HG03060 (cell line): ENCODE measurements around the gene CAMTA1.

Source experiments
- ATAC-seq: cut with Tn5 transposase; IDR thresholded peaks from one replicate; pipeline ENCODE4 v1.9.1; 2021; ENCODE audit warnings: low read depth, moderate number of reproducible peaks; ENCODE audit not compliant: unreplicated experiment

CAMTA1 gene

DNA sequence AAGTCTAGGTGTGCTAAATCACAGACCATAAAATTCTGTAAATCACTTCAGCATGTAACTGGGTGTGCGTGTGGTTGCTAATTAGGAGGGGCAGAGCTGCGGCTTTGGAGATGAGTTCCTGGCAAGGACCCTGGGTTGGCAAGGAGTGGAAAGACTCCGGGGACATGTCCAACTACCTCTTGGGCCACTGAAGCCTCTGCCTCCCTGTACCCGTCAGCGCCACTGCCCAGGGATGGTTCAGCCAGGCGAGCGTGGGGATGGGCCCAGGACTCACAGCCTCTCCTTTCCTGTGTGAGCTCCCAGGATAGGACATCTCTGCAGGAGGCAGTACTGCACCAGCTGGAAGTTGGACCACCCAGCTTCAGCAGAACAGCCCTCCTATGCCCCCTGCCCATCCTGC, 599.4 kb downstream of the CAMTA1 start:
- no peak for ATAC-seq

DNA sequence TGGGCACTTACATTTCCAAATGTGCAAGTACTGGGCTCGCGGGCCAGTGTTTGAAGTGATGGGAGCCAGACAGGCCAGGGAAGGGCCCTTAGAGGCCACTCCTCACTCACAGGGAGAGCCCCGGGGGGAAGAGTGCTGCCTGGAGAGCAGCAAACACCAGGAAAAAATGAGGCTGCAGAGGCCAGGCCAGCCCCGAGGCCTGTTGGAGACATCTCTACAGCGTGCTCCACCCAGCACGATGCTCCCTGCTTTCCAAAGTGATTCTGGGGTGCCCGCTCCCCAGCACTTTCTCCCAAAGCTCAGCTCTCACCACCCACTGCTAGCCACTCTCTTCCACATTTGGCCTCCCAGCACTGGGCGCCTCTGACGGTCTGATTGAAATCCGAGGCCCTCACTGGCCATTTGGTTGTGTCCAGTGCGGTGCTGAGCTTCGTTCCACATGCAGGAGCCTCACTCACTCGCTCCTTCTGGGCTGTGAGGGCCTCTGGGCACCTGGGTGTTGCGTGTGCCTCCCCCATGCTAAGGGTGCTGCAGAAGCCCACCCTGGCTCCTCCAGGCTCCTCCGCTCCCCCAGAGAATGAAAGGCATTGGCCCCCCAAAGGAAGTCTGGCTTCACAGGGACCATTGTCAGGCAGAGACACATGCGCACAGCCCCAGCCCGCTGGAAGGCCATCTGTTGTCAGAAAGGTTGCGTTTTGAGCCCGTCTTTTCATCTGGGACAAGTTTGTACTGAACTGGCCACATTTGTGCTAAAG, 600.4 kb downstream of the CAMTA1 start:
- no peak for ATAC-seq

DNA sequence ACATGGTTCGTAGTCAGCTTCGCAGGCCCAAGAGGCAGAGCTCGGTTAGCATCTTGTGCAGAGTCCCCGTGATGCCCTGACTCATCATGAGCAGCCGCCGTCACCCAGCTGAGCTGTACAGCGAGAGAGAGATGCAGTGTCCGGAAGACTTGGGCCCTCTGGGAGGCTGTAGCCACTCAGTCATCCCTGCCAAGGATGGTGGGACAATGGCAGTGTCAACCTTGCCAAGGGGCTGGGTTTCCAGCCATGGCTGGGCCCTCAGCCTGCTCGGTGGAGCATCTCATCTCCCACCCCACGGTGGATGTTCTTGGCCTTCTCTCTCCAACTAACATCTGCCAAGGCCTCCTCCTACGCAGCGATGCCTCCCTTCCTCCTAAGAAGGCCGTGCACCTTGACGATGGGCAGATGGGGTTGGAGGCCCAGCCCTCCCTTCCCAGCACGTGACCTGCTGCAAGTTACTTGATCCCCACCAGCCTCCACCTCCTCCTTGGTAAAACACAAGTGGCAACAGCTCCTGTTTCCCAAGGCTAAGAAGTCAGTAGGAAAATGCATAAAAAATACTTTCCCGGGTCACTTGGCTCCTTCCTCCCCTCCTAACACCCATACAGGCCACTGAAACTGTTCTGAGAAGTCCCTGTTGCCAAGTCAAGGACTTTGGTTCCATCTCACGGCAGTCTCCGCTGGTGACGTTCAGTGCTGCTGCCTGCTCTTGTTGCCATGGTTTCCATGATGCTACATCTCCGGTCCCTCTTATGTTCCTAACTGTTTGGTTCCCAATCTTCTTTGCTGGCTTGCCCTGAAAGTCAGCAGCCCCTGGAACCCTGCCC, 601.2 kb downstream of the CAMTA1 start:
- ATAC-seq = no peak

DNA sequence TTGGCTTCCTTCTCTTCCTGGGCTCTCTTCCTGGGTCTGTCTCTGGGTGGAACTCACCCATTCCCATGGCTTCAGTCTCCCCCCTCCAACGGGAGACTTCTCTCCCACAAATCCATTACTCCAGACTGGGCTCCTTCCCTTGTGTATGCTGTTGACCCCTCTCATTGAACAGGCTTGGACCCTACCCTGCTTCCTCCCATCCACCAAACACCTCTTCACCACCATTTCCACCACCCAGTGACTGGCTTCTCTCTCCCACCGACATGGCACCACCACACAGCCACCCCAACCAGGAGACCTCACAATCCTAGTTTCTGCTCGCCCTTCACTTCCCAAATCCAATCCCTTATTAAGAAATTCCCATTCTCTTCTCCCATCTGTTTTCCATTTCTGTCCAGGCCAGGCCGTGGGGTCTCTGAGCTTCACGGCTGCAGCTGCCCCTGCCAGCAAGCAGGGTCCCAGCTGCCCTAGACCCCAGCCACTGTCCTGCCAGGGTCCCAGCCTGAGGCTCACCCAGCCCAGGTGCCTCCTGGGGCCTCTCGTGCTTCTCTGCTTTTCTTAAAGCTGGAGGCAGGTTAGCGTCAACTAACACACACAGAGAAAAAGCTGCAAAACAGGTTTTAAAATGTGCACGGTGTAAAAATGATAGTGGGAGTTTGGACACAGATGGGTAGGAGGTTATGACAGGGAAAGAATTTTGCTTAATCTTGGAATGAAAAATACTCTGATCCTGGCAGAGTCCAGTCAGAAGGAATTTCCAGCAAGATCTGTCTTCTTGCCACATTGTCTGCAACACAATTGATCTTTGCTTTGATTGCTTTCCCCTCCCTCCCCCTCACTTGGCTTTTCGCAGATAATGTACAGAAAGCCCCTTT, 602.0 kb downstream of the CAMTA1 start:
- ATAC-seq = no peak

DNA sequence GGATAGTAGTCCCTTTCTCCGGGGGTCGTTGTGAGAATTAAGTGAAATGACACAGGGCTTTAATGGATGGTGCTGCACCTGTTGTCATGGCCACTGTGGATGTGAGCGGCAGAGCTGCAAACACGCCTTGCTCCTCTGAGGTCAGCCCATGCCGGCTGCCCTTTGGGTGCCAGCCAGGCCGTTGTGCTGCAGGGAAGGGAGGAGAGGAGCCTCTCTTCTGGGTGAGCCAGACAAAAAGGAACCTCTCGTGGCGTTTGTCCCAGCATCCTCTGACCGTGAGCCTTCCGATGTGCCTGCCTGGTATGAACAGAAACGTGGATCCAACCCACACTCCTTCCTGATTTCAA, 602.9 kb downstream of the CAMTA1 start:
- ATAC-seq = no peak

DNA sequence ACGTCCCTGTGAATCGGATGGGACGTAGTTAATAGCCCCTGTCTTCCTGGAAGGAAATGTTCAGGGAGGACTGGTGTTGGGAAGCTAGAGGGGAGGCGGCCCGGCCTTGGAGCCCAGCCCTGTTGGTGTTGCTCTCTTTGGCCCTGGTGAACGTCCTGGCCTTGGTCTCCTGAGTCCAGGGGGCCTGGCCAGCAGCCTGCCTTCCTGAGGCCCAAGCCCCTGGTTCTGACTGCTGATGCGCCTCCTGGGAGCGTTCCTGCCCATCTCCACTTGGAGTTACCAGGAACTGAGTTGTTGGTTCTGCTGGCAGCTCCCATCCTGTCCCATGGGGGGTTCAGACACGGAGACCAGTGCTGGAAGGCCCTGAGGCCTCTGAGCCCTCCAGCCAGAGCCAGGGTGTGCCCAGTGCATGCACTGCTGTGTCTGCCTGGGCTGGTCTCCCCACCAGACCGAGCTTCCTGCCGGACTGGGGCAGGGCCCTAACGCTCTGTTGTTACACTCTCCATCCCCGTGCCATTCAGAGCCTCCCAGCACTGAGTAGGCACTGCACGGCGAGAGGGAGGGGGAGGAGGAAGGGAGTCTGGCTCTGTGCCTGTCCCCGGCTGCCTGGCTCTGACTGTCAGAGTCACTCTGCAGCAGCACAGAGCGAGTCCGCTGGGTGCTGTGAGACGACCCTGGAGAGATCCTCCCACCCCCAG, 603.4 kb downstream of the CAMTA1 start:
- ATAC-seq = no peak

DNA sequence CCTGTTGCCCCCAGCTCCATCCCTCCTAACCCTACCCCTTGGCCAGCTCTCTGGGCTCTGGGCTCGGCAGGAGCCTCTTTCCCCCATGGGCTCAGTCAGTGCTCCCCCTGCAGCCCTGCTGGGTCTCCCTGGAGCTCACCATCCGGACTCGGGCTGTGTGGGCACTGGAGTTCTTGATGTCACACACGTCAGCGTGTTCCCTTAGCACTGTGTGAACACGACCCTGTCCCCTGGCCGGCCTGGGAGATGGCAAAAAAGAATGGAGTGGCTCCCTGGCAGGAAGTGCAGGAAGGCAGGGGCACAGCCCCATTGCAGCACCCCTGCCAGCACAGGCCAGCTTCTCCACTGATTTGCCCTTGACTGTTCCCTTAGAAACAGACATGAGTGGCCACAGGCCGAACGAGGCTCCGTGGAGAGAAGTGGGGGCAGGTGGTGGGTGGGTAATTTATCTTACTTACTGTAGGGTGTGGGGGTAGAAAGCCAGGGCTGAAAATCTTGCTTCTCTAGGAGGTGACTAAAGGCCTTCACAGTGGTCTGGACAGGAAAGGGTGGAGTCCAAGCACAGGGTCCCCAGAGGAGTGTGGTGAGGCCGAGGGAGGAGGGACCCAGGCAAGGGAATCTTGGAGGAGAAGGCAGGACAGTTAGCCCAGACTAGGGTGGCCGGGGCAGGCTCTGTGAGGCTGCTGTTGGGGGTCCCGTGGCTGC, 604.1 kb downstream of the CAMTA1 start:
- ATAC-seq = no peak

DNA sequence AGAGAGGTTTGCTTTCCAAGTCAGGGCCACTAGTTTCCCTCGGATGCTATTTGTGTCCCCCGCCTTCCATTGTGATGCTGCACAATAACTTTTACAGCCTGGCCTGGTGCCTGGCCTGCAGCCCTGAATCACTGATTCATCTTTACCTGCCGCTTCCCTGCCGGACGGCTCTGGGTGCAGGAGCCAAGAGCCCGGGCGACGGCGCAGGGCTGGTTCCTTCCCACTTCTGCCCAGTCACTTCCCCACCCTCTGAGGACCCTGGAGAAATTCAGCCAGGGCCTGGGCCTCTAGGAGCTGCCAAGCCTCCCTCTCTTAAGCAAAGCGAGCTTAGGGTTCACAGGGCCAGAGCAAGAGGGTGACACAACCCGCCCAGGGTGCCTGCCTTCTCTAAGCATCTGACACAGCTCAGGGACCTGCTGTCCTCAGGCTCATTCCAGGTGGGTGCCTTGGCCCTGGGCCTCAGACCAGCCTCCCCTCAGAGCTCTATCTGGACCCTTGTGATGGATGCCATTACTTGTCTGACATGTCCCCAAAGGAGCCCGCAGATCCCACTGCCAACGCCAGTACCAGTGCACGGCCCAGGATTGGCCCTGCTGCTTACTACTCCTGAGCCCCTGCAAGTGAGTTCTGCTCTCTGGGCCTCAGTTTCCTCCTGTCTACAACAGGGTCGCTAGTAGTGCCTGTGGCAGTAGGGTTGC, 604.8 kb downstream of the CAMTA1 start:
- no peak for ATAC-seq

DNA sequence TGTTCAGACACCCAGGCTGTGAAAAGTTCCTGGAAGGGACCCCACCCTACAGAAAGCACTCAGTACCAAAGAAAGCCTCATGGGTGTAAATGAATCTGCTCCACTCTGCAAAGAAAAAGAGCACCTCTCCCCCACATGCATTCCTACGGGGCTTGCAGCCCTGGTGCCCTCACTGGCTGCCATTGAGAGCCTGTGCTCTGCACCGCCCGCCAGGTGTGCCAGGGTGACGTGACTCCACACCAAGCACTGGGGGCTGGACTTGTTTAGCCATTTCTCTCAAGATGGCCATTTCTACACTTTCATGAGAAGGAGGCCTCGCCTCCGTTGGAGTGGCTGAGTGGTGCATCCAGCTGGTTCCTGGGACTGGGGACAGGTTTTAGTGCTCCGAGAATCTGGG, 605.3 kb downstream of the CAMTA1 start:
- ATAC-seq = no peak

DNA sequence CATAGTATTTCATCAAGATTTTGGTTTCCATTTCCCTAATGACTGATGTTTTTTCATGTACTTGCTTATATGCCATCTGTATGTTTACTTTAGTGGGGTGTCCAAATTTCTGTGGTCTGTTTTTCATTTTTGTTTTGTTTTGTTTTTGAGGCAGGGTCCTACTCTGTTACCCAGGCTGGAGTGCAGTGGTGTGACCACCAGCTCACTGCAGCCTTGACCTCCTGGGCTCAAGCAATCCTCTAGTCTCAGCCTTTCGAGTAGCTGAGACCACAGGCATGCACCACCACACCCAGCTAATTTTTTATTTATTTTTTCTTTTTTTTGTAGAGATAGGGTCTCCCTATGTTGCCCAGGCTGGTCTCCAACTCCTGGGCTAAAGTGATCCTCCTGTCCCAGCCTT, 607.9 kb downstream of the CAMTA1 start:
- ATAC-seq = no peak

DNA sequence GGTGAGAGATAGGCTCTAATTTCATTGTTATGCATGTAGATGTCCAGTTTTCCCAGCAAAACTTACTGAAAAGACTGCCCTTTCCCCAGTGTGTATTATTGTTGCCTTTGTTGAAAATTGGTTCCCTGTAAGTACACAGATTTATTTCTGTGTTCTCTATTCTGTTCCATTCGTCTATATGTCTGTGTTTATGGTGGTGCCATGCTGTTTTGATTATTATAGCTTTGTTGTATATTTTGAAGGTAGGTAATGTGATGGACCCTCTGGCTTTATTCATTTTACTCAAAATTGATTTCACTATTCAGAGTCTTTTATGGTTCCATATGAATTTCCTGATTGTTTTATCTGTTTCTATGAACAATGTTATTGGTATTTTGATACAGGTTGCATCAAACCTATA, 610.0 kb downstream of the CAMTA1 start:
- no peak for ATAC-seq

DNA sequence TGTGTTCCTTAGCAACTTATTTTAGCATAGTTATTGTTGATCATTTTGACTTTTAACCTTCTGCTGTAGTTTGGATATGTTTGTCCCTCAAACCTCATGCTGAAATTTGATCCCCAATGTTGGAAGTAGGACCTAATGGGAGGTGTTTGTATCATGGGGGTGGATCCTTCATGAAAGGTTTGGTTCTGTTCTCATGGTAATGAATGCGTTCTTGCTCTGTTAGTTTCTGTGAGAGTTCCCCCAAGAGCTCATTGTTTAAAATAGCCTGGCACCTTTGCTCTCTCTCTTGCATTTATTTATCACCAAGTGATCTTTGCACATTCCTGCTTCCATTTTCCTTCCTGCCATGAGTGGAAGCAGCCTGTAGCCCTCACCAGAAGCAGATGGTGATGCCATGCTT, 613.7 kb downstream of the CAMTA1 start:
- no peak for ATAC-seq

DNA sequence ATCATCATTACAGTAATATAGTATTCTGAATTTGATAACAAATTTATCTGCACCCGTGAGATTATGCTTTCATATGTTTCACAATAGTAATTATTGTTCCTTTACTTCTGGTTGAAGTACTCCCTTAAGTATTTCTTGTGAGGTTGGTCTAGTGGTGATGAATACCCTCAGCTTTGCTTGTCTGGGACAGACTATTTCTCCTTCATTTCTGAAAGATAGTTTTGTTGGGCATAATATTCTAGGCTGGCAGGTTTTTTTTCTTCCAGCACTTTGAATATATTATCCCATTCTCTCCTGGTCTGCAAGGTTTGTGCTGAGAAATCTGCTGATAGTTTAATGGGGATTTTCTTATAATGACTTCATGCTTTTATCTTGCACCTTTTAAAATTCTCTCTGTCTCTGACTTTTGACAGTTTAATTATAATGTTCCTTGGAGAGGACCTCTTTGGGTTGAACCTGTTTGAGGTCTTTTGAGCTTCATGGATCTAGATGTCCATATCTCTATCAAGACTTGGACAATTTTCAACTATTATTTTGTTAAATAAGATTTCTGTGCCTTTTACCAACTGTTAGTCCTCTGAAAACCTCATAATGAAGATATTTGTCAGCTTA, 614.4 kb downstream of the CAMTA1 start:
- ATAC-seq = no peak

DNA sequence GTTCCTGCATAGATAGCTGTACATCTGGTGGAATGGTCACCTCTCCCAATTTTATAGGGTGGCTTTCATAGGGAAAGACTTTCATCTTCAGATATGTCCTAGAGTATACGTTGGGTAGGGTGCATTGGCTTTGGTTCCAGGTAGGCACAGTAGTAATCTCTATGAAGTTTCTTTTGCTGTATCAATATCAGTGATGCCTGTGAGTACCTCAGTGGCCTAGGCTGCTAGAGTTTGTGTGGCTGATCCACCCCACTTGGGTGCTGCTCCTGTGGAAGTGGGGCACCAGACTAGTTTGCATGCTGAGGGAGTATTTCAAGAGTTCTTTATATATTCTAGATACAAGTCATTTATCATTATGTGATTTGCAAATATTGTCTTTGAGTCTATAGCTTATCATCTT, 615.3 kb downstream of the CAMTA1 start:
- no peak for ATAC-seq

DNA sequence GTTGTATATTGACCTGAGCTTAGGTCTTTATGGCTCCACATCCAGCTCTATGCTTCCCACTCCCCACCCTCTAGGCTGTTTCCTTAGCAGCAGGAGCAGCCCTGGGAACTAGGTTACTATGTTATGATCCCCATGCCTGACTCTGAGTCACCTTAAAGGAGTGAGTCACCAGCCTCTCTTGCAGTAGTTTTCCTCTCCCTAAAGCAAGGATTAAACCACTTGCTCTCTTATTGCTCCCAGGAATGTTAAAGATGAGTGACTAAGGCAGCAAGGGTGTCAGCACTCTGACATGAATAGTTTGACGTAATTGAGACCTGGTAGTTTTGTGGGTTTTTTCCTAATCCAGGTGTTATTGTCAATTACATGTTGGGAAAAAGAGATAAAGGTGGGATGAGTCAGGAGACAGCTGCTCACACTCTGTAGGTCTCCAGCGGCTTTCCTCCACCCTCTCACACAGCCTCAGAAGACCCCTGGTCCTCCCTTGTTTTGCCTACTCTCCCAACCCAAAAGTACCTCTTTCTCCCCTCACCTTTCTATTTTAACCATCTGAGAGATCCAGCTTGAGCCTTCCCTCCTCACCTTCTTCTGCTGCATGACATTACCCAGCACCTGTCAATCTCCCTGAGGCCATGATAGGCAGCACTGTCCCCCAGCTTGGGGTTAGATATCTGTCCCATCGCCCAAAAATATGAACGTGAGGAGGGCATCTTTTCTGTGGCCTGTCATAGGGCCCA, 616.7 kb downstream of the CAMTA1 start:
- no peak for ATAC-seq

DNA sequence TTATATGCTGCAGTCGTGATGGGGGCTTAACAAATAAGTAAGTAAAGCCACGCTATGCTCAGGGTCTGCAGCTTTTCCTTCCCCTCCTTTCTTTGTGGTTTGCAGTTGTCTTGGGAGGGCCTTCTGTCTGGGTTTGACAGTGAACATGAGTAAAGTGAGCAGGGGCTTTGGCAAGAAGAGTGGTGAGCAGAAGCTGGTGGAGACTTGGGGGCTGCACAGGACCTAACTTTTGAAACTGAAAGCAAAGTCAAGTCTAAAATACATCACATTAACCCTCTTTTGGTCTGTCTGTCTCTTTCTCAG, 617.2 kb downstream of the CAMTA1 start:
- no peak for ATAC-seq

DNA sequence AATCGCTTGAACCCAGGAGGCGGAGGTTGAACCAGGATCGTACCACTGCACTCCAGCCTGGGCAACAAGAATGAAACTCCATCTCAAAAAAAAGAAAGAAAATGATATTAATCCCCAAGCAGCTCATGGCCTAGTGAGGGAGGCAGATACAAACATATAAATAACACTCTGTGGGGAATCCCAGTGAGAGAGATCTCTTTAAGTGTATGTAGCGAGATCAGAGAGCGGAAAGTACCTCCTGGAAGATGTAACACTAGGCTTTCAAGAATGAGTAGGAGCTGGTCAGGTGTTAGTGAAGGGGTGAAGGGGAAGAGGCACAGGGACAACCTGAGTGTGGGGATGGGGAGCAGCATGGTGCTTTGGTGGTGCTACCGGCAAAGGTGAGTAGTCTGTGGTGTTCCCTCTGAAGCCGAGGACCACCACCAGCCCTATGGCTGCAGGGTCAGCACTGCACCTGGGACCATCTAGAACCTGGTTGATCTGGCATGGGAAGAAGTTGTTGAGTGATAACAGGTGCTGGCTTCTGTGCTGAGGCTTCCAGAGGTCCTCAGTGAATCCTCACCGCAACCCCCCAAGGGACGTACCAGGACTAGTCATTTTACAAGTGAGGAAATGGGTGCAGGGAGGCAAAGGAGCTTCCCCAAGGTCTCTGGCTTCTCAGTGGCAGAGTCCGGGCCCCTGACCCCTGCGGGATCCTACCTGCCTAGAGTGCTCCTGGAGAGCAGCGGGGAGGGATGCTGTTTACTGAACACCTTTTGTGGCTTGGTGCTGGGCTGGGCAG, 618.2 kb downstream of the CAMTA1 start:
- no peak for ATAC-seq
